Measurements from ENCODE around the gene OOSP4B. TPM values are rescaled to one million over a fixed set of nuclear protein-coding genes. Genes with fewer than 3 reads are reported as not detected.
"Not testable (repeated sequence)": the region's sequence is repeated elsewhere in the genome, so short reads cannot be mapped to it uniquely, and the experiment has no call there.

Gene OOSP4B
- polyA plus RNA-seq, 3 donors, result not detected

- H3K36me3 ChIP-seq (replicated peaks in 1 of 2; ENCODE audit: control insufficient read depth in 1 of 2, insufficient read depth in 2 of 2, low read length in 2 of 2), result peaks cover 4 to 9% of the 10 kb centered on the region in 2 donors
- H3K79me2 ChIP-seq (ENCODE audit: insufficient read depth, low read length), result peaks cover 14% of the 10 kb centered on the region
- intact Hi-C loops (cut with micrococcal nuclease), result no loop called here
- H3K9ac ChIP-seq (ENCODE audit: insufficient read depth, low read length, poor library complexity, severe bottlenecking), result no peak overlapping the region
- H3K27ac Mint-ChIP-seq, result no peak overlapping the region
- no peak overlapping the region for H3K4me3 ChIP-seq (replicated peaks in 1 of 3; ENCODE audit: low read depth in 2 of 3, low read length in 3 of 3)
- no peak overlapping the region for H3K4me3 Mint-ChIP-seq
- no peaks in the 10 kb centered on the region for H3K9me3 ChIP-seq (replicated peaks in 1 of 2; ENCODE audit: control insufficient read depth in 1 of 2, insufficient read depth in 1 of 2, low read length in 2 of 2)
- peaks cover 16 to 25% of the 10 kb centered on the region in 2 donors for H3K36me3 Mint-ChIP-seq
- no peak overlapping the region for H3K4me2 ChIP-seq (replicated peaks; ENCODE audit: extremely low read depth, low read length, poor library complexity, severe bottlenecking)
- peak overlapping the region; percentile 15 for H2AFZ ChIP-seq (ENCODE audit: insufficient read depth, low read depth, low read length, poor library complexity, severe bottlenecking)
- H3K4me1 Mint-ChIP-seq, result no peaks in the 10 kb centered on the region
- no peak overlapping the region for H3K27ac ChIP-seq (ENCODE audit: low read depth in 1 of 2, low read length in 2 of 2)
- peaks cover 2 to 5% of the 10 kb centered on the region in 2 donors for H3K4me1 ChIP-seq (ENCODE audit: control insufficient read depth in 1 of 2, insufficient read depth in 2 of 2, low read length in 2 of 2)
- DNase-seq, result no peak
- peaks cover 0 to 7% (median 3%) of the 10 kb centered on the region in 7 donors for H3K9me3 Mint-ChIP-seq
- no CpG with 5 or more reads among the region's 2 CpGs for WGBS (ENCODE audit: insufficient coverage)
- no peaks in the 10 kb centered on the region for H4K20me1 ChIP-seq (ENCODE audit: insufficient read depth, low read length)
- no peaks in the 10 kb centered on the region for H3K27me3 Mint-ChIP-seq (ENCODE audit: low read depth in 3 of 3)
- TF ChIP-seq CTCF (IDR thresholded peaks at IDR 0.05), result no peak
- H3K27me3 ChIP-seq (ENCODE audit: control insufficient read depth in 2 of 2, insufficient read depth in 2 of 2, low read length in 2 of 2), result no peaks in the 10 kb centered on the region
These were observed 52.5 kb downstream of the OOSP4B start for GRCh38 chr11:60069450-60069849.

GRCh38 chr11:60071644-60072043 lies 54.7 kb downstream of the OOSP4B start:
- H3K36me3 ChIP-seq (replicated peaks in 1 of 2; ENCODE audit: control insufficient read depth in 1 of 2, insufficient read depth in 2 of 2, low read length in 2 of 2); H2AFZ ChIP-seq (ENCODE audit: insufficient read depth, low read depth, low read length, poor library complexity, severe bottlenecking); H3K4me3 ChIP-seq (replicated peaks in 1 of 3; ENCODE audit: low read depth in 2 of 3, low read length in 3 of 3); H3K9ac ChIP-seq (ENCODE audit: insufficient read depth, low read length, poor library complexity, severe bottlenecking); H3K27me3 ChIP-seq (ENCODE audit: control insufficient read depth in 2 of 2, insufficient read depth in 2 of 2, low read length in 2 of 2); H3K9me3 Mint-ChIP-seq; H3K4me1 ChIP-seq (ENCODE audit: control insufficient read depth in 1 of 2, insufficient read depth in 2 of 2, low read length in 2 of 2); intact Hi-C loops (cut with micrococcal nuclease); H3K9me3 ChIP-seq (replicated peaks in 1 of 2; ENCODE audit: control insufficient read depth in 1 of 2, insufficient read depth in 1 of 2, low read length in 2 of 2); H3K27ac Mint-ChIP-seq; H3K27me3 Mint-ChIP-seq (ENCODE audit: low read depth in 3 of 3); H3K4me3 Mint-ChIP-seq; H3K4me1 Mint-ChIP-seq; H4K20me1 ChIP-seq (ENCODE audit: insufficient read depth, low read length); DNase-seq; H3K27ac ChIP-seq (ENCODE audit: low read depth in 1 of 2, low read length in 2 of 2); H3K79me2 ChIP-seq (ENCODE audit: insufficient read depth, low read length); H3K4me2 ChIP-seq (replicated peaks; ENCODE audit: extremely low read depth, low read length, poor library complexity, severe bottlenecking): not testable (repeated sequence)
- WGBS (ENCODE audit: insufficient coverage), result no CpG with 5 or more reads among the region's 6 CpGs
- H3K36me3 Mint-ChIP-seq, result peaks cover 16 to 25% of the 10 kb centered on the region in 2 donors

Measured in CD14-positive monocyte (primary cell).